Nephron progenitor cell (in vitro differentiated cells): Measurements from ENCODE around the gene UBN2.
A peak's percentile ranks its signal among the peaks of the same experiment; 100 is the strongest.
"Not testable (repeated sequence)": the region's sequence is repeated elsewhere in the genome, so short reads cannot be mapped to it uniquely, and the experiment has no call there.

Source experiments
- DNase-seq: peaks from one replicate; pipeline ENCODE4 v3.0.0; 2021
- H3K27ac Mint-ChIP-seq: 2 replicates; pipeline ENCODE4 v1.8.0; 2021; ENCODE audit warnings: mild to moderate bottlenecking, moderate library complexity, mixed read lengths
- H3K27me3 Mint-ChIP-seq: 2 replicates; pipeline ENCODE4 v1.8.0; 2021; ENCODE audit warnings: mild to moderate bottlenecking, low read depth, mixed read lengths; ENCODE audit not compliant: poor library complexity
- H3K36me3 Mint-ChIP-seq: 2 replicates; pipeline ENCODE4 v1.8.0; 2021; ENCODE audit warnings: low read depth, mixed read lengths
- H3K4me1 Mint-ChIP-seq: 2 replicates; pipeline ENCODE4 v1.8.0; 2021; ENCODE audit warnings: mixed read lengths
- H3K4me3 Mint-ChIP-seq: 2 replicates; pipeline ENCODE4 v1.8.0; 2021; ENCODE audit warnings: mild to moderate bottlenecking, moderate library complexity, mixed read lengths
- H3K9me3 Mint-ChIP-seq: 2 replicates; pipeline ENCODE4 v1.8.0; 2021; ENCODE audit warnings: mild to moderate bottlenecking, moderate library complexity, mixed read lengths
- TF ChIP-seq, protein P1 (sequence below): fragments of 200-600 bp; sonication (generic); IDR thresholded peaks from 2 replicates; pipeline ENCODE4 v1.5.0; 2021; ENCODE audit warnings: antibody characterized with exemption

Gene UBN2

DNA sequence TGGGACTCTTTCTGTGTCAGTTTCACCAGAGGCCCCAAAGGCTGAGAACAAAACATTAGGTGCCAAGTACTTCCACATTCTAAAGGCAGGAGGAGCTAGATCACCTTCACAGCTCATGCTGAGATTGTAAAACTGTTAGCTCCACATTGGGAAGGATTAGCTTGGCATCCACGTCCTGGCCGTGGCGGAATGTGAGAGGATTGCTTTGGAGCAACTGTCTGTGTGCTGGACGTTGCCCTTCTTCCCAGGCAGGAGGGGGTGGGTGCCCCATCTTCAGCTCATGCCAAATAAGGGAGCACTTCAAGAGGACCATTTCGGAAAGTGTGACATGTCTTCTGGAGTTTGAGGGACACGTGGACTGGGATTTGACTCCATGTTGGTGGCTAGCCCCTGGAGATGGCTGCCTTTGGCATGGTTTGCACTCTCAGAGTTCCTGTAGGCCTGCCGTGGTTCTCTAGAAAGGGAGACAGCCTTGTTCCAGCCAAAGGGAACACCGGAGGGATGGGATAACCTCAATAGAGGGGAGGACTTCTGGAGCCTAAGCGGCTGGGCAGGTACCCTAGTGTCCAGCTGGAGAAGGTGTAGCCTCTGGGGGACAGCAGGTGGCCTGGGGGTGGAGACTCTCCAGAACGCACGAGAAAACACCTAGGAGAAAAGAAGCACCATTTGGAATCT is 90.2 kb downstream of the UBN2 start:
- Mint-ChIP-seq H3K36me3 (no peaks in the 10 kb centered on the region), H3K4me3 (no peak overlapping the region), H3K9me3 (no peaks in the 10 kb centered on the region), H3K27ac (peak overlapping the region; percentile 95), H3K27me3 (peaks cover 5% of the 10 kb centered on the region), H3K4me1 (peaks cover 11% of the 10 kb centered on the region)
- peak; percentile 10 for DNase-seq
- TF ChIP-seq, protein P1, sequence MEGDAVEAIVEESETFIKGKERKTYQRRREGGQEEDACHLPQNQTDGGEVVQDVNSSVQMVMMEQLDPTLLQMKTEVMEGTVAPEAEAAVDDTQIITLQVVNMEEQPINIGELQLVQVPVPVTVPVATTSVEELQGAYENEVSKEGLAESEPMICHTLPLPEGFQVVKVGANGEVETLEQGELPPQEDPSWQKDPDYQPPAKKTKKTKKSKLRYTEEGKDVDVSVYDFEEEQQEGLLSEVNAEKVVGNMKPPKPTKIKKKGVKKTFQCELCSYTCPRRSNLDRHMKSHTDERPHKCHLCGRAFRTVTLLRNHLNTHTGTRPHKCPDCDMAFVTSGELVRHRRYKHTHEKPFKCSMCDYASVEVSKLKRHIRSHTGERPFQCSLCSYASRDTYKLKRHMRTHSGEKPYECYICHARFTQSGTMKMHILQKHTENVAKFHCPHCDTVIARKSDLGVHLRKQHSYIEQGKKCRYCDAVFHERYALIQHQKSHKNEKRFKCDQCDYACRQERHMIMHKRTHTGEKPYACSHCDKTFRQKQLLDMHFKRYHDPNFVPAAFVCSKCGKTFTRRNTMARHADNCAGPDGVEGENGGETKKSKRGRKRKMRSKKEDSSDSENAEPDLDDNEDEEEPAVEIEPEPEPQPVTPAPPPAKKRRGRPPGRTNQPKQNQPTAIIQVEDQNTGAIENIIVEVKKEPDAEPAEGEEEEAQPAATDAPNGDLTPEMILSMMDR, result no peak

DNA sequence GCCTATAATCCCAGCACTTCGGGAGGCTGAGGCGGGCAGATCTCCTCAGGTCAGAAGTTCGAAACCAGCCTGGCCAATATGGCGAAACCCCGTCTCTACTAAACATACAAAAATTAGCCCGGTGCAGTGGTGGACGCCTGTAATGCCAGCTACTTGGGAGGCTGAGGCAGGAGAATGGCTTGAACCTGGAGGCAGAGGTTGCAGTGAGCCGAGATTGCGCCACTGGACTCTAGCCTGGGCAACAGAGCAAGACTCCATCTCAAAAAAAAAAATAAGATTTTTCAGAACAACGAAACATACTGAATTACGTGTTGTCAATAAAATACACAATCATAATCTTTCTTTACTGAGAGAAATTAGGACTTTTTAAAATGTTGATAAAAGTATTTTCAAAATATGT is 93.7 kb downstream of the UBN2 start:
- H3K36me3 Mint-ChIP-seq, DNase-seq, H3K27me3 Mint-ChIP-seq, H3K4me3 Mint-ChIP-seq, H3K9me3 Mint-ChIP-seq, H3K27ac Mint-ChIP-seq: not testable (repeated sequence)
- peaks cover 17% of the 10 kb centered on the region for H3K4me1 Mint-ChIP-seq

DNA sequence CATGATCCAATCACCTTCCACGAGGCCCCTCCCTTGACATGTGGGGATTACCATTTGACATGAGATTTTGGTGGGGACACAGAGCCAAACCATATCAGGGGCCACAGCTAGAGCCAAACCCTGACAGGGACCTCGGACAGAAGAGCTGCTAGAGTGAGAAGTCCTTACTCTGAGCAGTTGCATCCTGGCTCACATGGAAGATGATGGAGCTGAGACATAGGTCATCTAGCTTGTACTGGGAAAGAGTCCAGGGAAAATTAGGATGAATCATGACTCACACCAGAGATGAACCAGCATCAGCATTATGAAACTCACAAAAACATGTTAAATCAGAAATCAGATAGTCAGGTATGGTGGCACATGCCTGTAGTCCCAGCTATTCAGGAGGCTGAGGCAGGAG is 97.3 kb downstream of the UBN2 start:
- H3K4me3 Mint-ChIP-seq, result no peak overlapping the region
- H3K4me1 Mint-ChIP-seq, result peaks cover 5% of the 10 kb centered on the region
- H3K36me3 Mint-ChIP-seq, result no peaks in the 10 kb centered on the region
- H3K27ac Mint-ChIP-seq, result no peak overlapping the region
- peaks cover 7% of the 10 kb centered on the region for H3K27me3 Mint-ChIP-seq
- no peaks in the 10 kb centered on the region for H3K9me3 Mint-ChIP-seq
- no peak for DNase-seq
- TF ChIP-seq, protein P1, result no peak

DNA sequence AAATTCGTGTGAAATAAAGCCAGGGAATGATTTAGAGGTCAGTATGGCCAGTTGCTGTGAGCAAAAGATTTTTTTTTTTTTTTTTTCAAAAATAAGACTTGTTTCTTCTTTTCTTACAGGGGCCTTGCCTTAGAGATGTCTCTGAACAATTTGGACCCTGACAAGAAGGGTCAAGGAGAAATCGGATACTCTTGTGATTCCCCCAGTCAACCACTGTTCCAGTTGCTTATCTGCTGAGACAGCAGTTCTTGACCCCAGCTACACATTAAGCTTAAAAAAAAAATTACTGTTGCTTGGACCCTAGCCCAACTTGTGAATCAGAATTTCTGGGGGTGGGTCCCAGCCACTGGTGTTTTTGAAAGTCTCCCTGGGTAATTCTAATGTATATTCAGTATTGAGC is 98.1 kb downstream of the UBN2 start:
- Mint-ChIP-seq H3K9me3 (no peaks in the 10 kb centered on the region), H3K4me3 (no peak overlapping the region), H3K4me1 (peaks cover 5% of the 10 kb centered on the region), H3K27me3 (peaks cover 7% of the 10 kb centered on the region), H3K36me3 (no peaks in the 10 kb centered on the region), H3K27ac (no peak overlapping the region)
- no peak for DNase-seq
- TF ChIP-seq, protein P1, result no peak

DNA sequence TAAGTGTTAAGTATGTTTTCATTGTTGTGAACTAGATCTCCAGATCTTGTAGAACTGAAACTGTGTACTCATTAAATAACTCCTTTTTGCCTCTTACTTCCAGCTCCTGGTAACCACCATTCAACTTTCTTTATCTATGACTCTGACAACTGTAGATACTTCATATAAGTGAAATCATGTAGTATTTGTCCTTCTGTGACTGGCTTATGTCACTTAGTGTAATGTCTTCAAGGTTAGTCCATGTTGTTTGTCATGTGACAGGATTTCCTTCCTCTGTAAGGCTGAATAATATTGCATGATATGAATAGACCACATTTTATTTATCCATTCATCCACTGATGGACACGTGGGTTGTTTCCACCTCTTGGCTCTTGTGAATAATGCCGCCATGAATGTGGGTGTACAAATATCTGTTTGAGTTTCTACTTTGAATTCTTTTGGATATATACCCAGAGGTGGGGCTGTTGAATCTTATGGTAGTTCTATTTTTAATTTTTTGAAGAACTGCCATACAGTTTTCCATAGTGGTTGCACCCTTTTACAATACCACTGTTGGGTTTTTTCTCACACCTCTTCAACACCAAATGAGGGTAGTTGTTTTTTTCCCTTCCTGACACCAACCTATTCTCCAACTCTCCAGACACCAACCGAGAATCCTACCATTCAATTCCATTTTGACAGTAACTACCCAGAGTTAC is 99.4 kb downstream of the UBN2 start:
- no peak overlapping the region for H3K4me3 Mint-ChIP-seq
- TF ChIP-seq, protein P1, result no peak
- no peak for DNase-seq
- H3K27me3 Mint-ChIP-seq, result peaks cover 10% of the 10 kb centered on the region
- no peaks in the 10 kb centered on the region for H3K9me3 Mint-ChIP-seq
- H3K36me3 Mint-ChIP-seq, result no peaks in the 10 kb centered on the region
- H3K4me1 Mint-ChIP-seq, result peaks cover 5% of the 10 kb centered on the region
- no peak overlapping the region for H3K27ac Mint-ChIP-seq

DNA sequence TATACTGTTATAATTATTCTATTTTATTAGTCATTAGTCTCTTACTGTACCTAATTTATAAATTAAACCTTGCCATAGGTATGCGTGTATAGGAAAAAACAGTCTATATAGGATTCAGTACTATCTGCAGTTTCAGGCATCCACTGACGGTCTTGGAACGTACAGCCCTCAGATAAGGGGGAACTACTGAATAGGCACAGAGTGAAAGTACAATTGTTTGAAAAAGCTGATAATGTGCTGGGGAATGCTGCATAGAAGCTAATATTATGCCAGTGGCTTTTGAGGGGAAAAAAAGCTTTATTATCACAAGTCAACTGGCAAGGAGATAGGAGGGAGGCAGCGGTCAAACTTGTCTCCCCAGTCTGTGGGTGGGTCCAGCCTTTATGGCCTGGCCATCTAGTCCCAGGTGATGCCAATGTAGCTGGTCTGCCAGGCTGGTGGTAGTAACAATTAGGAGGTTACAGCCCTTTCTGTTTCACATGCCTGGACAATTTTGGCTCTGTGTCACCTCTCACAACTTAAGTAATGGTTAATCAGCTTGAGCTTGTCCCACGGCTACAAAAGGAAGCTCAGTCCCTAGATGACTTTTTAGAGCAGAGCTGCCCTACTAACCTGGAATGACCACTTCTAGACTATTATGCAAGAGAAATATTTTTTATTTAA is 101.8 kb downstream of the UBN2 start:
- H3K27me3 Mint-ChIP-seq, result peaks cover 11% of the 10 kb centered on the region
- peaks cover 5% of the 10 kb centered on the region for H3K4me1 Mint-ChIP-seq
- no peaks in the 10 kb centered on the region for H3K9me3 Mint-ChIP-seq
- no peak for DNase-seq
- H3K27ac Mint-ChIP-seq, result no peak overlapping the region
- H3K36me3 Mint-ChIP-seq, result no peaks in the 10 kb centered on the region
- TF ChIP-seq, protein P1, result no peak
- no peak overlapping the region for H3K4me3 Mint-ChIP-seq

DNA sequence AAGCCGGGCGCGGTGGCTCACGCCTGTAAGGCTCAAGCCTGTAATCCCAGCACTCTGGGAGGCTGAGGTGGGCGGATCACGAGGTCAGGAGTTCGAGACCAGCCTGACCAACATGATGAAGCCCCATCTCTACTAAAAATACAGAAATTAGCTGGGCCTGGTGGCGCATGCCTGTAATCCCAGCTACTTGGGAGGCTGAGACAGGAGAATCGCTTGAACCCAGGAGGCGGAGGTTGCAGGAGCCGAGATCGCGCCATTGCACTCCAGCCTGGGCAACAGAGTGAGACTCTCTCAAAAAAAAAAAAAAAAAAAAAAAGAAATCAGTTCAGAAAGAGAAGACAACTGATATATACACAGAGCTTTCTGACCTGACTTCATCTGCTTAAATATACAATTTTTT is 102.4 kb downstream of the UBN2 start:
- H3K9me3 Mint-ChIP-seq, result not testable (repeated sequence)

More for the DNA sequence above, 102.4 kb downstream of the UBN2 start:
- H3K27ac Mint-ChIP-seq, H3K36me3 Mint-ChIP-seq, H3K4me3 Mint-ChIP-seq, DNase-seq, H3K4me1 Mint-ChIP-seq: not testable (repeated sequence)
- peaks cover 11% of the 10 kb centered on the region for H3K27me3 Mint-ChIP-seq
